K562 (cell line): ENCODE results near the gene COPB2.

Experiments
- SMAD4 ChIP-seq: fragments of 250-450 bp; sonication (Bioruptor Pico); conservative IDR thresholded peaks from 2 replicates; pipeline ENCODE4 v1.8.0; 2021; ENCODE audit warnings: inconsistent platforms, mild to moderate bottlenecking, moderate library complexity
- TF ChIP-seq, protein P1 (sequence below): conservative IDR thresholded peaks from 2 replicates; pipeline ENCODE4 v1.6.1; 2011; ENCODE audit warnings: low read depth, mild to moderate bottlenecking, low read length; ENCODE audit not compliant: control insufficient read depth
- TF ChIP-seq, protein P2 (sequence below): sonication (generic); formaldehyde crosslinking; IDR thresholded peaks from 2 replicates; pipeline ENCODE4 v1.9.0; 2022; ENCODE audit warnings: mild to moderate bottlenecking, missing genetic modification reagents

DNA sequence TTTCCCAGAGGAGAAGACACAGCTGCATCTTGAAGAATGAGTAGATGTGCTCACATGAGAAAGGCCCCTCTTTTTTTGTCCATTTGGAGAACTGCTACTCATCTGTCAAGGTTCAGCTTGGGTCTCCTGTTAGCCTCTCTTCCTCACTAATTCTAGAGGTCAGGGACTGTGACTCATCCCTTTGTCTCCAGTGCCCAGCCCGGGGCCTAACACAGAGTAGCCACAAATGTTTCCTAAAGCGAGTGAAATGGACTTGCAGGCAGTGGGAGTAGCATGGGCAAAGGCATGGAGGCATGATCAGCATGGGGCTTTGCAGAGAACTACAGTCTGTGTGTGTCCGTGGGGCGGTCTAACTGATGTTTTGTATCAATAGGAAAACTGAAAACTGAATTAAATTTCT, 79.6 kb downstream of the COPB2 start:
- no peak for TF ChIP-seq SMAD4 (CRISPR knock-in tag)
- TF ChIP-seq, protein P1, sequence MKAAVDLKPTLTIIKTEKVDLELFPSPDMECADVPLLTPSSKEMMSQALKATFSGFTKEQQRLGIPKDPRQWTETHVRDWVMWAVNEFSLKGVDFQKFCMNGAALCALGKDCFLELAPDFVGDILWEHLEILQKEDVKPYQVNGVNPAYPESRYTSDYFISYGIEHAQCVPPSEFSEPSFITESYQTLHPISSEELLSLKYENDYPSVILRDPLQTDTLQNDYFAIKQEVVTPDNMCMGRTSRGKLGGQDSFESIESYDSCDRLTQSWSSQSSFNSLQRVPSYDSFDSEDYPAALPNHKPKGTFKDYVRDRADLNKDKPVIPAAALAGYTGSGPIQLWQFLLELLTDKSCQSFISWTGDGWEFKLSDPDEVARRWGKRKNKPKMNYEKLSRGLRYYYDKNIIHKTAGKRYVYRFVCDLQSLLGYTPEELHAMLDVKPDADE = no peak
- TF ChIP-seq, protein P2, sequence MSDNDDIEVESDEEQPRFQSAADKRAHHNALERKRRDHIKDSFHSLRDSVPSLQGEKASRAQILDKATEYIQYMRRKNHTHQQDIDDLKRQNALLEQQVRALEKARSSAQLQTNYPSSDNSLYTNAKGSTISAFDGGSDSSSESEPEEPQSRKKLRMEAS (CRISPR knock-in tag) = no peak
